OCI-LY1 (cell line): ENCODE measurements around the gene SAMMSON.

Source experiments
- H2AFZ ChIP-seq: fragments of 200-600 bp; sonication (generic), shearing (Covaris generic); 2 replicates; pipeline ENCODE4 v1.6.0; 2014; ENCODE audit warnings: antibody characterized with exemption, mild to moderate bottlenecking, low read length
- H3F3A ChIP-seq: fragments of 200-600 bp; sonication (generic), shearing (Covaris generic); 2 replicates; pipeline ENCODE4 v1.6.0; 2014; ENCODE audit warnings: mild to moderate bottlenecking, antibody characterized with exemption, low read length, moderate library complexity; ENCODE audit not compliant: insufficient read depth
- H3K27ac ChIP-seq: fragments of 200-600 bp; sonication (generic); 2 replicates; pipeline ENCODE4 v1.5.1; 2014; ENCODE audit warnings: low read length, mixed run types, mild to moderate bottlenecking, low read depth; ENCODE audit not compliant: poor library complexity, severe bottlenecking
- H3K27me3 ChIP-seq: fragments of 200-600 bp; sonication (generic); 2 replicates; pipeline ENCODE4 v1.6.0; 2014; ENCODE audit warnings: antibody characterized with exemption, mild to moderate bottlenecking, low read length, moderate library complexity; ENCODE audit not compliant: insufficient read depth
- H3K36me3 ChIP-seq: fragments of 200-600 bp; sonication (generic); 2 replicates; pipeline ENCODE4 v1.6.1; 2014; ENCODE audit warnings: mild to moderate bottlenecking, antibody characterized with exemption, low read length, moderate library complexity, mixed read lengths; ENCODE audit not compliant: insufficient read depth
- H3K4me1 ChIP-seq: fragments of 200-600 bp; sonication (generic); 2 replicates; pipeline ENCODE4 v1.5.1; 2014; ENCODE audit warnings: mild to moderate bottlenecking, low read length, moderate library complexity; ENCODE audit not compliant: insufficient read depth, severe bottlenecking
- H3K4me2 ChIP-seq: fragments of 200-600 bp; sonication (generic), shearing (Covaris generic); 2 replicates; pipeline ENCODE4 v1.6.1; 2014; ENCODE audit warnings: low read length
- H3K4me3 ChIP-seq: fragments of 200-600 bp; sonication (generic); 2 replicates; pipeline ENCODE4 v1.5.1; 2014; ENCODE audit warnings: low read length, low read depth, mild to moderate bottlenecking, mixed read lengths; ENCODE audit not compliant: poor library complexity, severe bottlenecking
- H3K79me2 ChIP-seq: fragments of 200-600 bp; shearing (Covaris generic); 2 replicates; pipeline ENCODE4 v1.6.1; 2016; ENCODE audit warnings: mixed run types, low read length, mixed read lengths; ENCODE audit not compliant: insufficient read depth
- H3K9ac ChIP-seq: fragments of 200-600 bp; sonication (generic), shearing (Covaris generic); 2 replicates; pipeline ENCODE4 v1.6.1; 2014; ENCODE audit warnings: mild to moderate bottlenecking, low read length, mixed read lengths
- H3K9me2 ChIP-seq: fragments of 200-600 bp; sonication (generic), shearing (Covaris generic); 2 replicates; pipeline ENCODE4 v1.6.1; 2014; ENCODE audit warnings: low read depth, mild to moderate bottlenecking, low read length, mixed read lengths
- H3K9me3 ChIP-seq: fragments of 200-600 bp; shearing (Covaris generic); 2 replicates; pipeline ENCODE4 v1.6.1; 2014; ENCODE audit warnings: low read length, mixed read lengths
- H4K20me1 ChIP-seq: fragments of 200-600 bp; sonication (generic), shearing (Covaris generic); 2 replicates; pipeline ENCODE4 v1.6.0; 2016; ENCODE audit warnings: mild to moderate bottlenecking, low read length; ENCODE audit not compliant: insufficient read depth
- CTCF ChIP-seq: fragments of 200-600 bp; sonication (generic), shearing (Covaris generic); IDR thresholded peaks from 2 replicates; pipeline ENCODE4 v1.5.1; 2017; ENCODE audit warnings: mild to moderate bottlenecking, antibody characterized with exemption, low read length, moderate library complexity, mixed read lengths
- EZH2 ChIP-seq: fragments of 200-600 bp; sonication (generic), shearing (Covaris generic); IDR thresholded peaks from 2 replicates; pipeline ENCODE4 v1.8.0; 2017; ENCODE audit warnings: borderline replicate concordance, mixed run types, mild to moderate bottlenecking, antibody characterized with exemption, low read length, moderate library complexity, mixed read lengths

SAMMSON gene

DNA sequence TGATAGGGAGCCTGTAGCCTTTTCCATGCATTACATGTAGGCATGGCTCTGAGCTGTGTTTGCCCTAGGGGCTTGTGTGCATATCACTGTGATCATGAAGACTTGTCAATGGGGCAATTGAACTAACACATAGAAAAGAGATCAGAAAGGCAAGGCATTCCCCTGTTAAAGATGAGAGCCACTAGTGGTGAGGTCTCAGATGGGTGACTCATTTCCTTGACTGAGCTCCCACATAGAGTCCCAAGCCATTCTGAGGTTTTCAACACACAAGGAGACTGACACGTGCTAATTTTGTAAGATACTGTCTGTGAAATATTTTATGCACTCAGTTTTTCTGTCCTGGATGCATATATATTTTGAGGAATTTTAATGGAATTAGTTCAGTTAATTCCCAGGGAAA, 53.8 kb downstream of the SAMMSON start:
- Histone ChIP-seq H4K20me1 (no peaks in the 10 kb centered on the region), H3K79me2 (no peaks in the 10 kb centered on the region), H3K9me2 (no peaks in the 10 kb centered on the region), H3K9me3 (no peaks in the 10 kb centered on the region), H3K9ac (no peak overlapping the region), H3K4me3 (no peak overlapping the region), H3K4me1 (no peaks in the 10 kb centered on the region), H3K4me2 (no peak overlapping the region), H3F3A (no peaks in the 10 kb centered on the region), H3K36me3 (no peaks in the 10 kb centered on the region), H2AFZ (no peak overlapping the region), H3K27me3 (no peaks in the 10 kb centered on the region), H3K27ac (no peak overlapping the region)
- TF ChIP-seq CTCF = no peak
- TF ChIP-seq EZH2 = no peak

DNA sequence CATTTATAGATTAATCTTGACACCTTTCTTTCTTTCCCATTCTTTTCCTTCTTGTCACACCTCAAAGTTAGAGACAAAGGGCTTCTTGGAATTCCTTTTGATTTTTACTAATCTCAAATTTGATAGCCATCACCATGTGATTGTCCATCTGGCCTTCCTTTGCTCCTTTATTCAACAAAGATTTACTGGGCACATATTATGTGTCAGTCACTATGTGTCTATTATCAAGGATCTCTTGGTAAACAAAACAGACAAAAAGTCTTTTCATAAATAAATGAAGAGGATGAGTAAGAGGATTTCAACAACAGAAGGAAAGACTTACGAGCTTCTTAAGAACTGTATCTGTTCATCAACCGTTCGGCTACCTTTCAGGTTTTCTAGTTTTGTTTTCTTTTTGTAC, 56.5 kb downstream of the SAMMSON start:
- Histone ChIP-seq H3K79me2 (no peaks in the 10 kb centered on the region), H3K9me2 (no peaks in the 10 kb centered on the region), H3K27me3 (no peaks in the 10 kb centered on the region), H3K36me3 (no peaks in the 10 kb centered on the region), H3K9me3 (no peaks in the 10 kb centered on the region), H3K9ac (no peak overlapping the region), H2AFZ (no peak overlapping the region), H3K27ac (no peak overlapping the region), H3K4me2 (no peak overlapping the region), H3K4me1 (no peaks in the 10 kb centered on the region), H4K20me1 (no peaks in the 10 kb centered on the region), H3F3A (no peaks in the 10 kb centered on the region), H3K4me3 (no peak overlapping the region)
- TF ChIP-seq CTCF (no peak), EZH2 (no peak)

DNA sequence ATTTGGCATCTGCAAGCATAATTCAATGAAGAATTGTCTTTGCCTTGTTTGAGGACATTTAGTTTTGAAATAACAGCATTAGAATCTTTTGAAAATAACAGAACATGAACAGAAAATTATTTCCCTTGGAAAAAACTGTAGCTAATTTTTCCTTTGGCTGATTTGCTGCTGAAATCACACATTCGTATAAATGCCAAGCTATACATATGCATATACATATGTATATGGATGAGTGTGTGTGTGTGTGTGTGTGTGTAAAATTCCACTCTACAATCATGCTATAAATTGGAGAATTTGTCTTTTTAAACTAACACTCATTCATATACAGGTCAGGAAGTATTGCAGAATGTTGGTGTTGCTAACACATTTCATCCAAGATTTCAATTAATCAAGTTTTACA, 57.9 kb downstream of the SAMMSON start:
- Histone ChIP-seq H3K4me3 (no peak overlapping the region), H3K36me3 (no peaks in the 10 kb centered on the region), H3K27me3 (no peaks in the 10 kb centered on the region), H3F3A (no peaks in the 10 kb centered on the region), H2AFZ (no peak overlapping the region), H3K79me2 (no peaks in the 10 kb centered on the region), H4K20me1 (no peaks in the 10 kb centered on the region), H3K9me2 (no peaks in the 10 kb centered on the region), H3K27ac (no peak overlapping the region), H3K4me2 (no peak overlapping the region), H3K9me3 (no peaks in the 10 kb centered on the region), H3K9ac (no peak overlapping the region), H3K4me1 (no peaks in the 10 kb centered on the region)
- TF ChIP-seq EZH2 (no peak), CTCF (no peak)
